Fibroblast of villous mesenchyme (primary cell): Measurements from ENCODE around the gene SAMD11. TPM values are rescaled to one million over a fixed set of nuclear protein-coding genes. Genes with fewer than 3 reads are reported as not detected.
"Not testable (repeated sequence)": the region's sequence is repeated elsewhere in the genome, so short reads cannot be mapped to it uniquely, and the experiment has no call there.

ENCODE experiments used
- DNase-seq: peaks from one replicate; pipeline ENCODE4 v3.0.0-alpha.2; 2010; ENCODE audit warnings: low read depth
- H3K4me3 ChIP-seq: 2 replicates; pipeline ENCODE4 v1.5.1; 2011; ENCODE audit warnings: low read depth, mild to moderate bottlenecking, low read length
- CTCF ChIP-seq: IDR thresholded peaks from 2 replicates; pipeline ENCODE4 v1.5.1; 2012; ENCODE audit warnings: low read depth, mild to moderate bottlenecking, low read length; ENCODE audit not compliant: insufficient read depth
- total RNA-seq: library from RNA; depleted of rRNA; stranded (reverse); fragments of >200 nt; gene quantifications from 2 replicates; pipeline ENCODE4 v1.2.3, GENCODE V29; 2012

Gene SAMD11
- total RNA-seq, 1 donor = 2.2 TPM

- H3K4me3 ChIP-seq = no peak overlapping the region
- TF ChIP-seq CTCF = no peak
- DNase-seq = no peak
Measured at GRCh38 chr1:982765-983436, 59.2 kb downstream of the SAMD11 start.

GRCh38 chr1:983798-984475 lies 60.2 kb downstream of the SAMD11 start:
- TF ChIP-seq CTCF = peak; percentile 72
- peak overlapping the region; percentile 34 for H3K4me3 ChIP-seq
- no peak for DNase-seq

GRCh38 chr1:984476-984814 lies 60.7 kb downstream of the SAMD11 start:
- no peak for DNase-seq
- H3K4me3 ChIP-seq = peak overlapping the region; percentile 34
- no peak for TF ChIP-seq CTCF

GRCh38 chr1:985126-985525 lies 61.4 kb downstream of the SAMD11 start:
- no peak for DNase-seq
- H3K4me3 ChIP-seq = no peak overlapping the region
- no peak for TF ChIP-seq CTCF

- not testable (repeated sequence) for H3K4me3 ChIP-seq, DNase-seq
Measured at GRCh38 chr1:988061-988460, 64.3 kb downstream of the SAMD11 start.

GRCh38 chr1:991275-991674 lies 67.6 kb downstream of the SAMD11 start:
- not testable (repeated sequence) for DNase-seq, H3K4me3 ChIP-seq

GRCh38 chr1:991895-992294 lies 68.2 kb downstream of the SAMD11 start:
- H3K4me3 ChIP-seq = no peak overlapping the region
- no peak for TF ChIP-seq CTCF
- no peak for DNase-seq

- no peak overlapping the region for H3K4me3 ChIP-seq
- no peak for TF ChIP-seq CTCF
- no peak for DNase-seq
Measured at GRCh38 chr1:992362-992761, 68.6 kb downstream of the SAMD11 start.
